Measurements from ENCODE around the gene CNTNAP5.

The CNTNAP5 gene

GRCh38 chr2:124035001-124035400, 9.9 kb downstream of the CNTNAP5 start:
- ChIA-PET CTCF (no interaction called here), POLR2A (no interaction called here)
- no peak for DNase-seq (ENCODE audit: extremely low spot score)

GRCh38 chr2:124039032-124039431, 13.9 kb downstream of the CNTNAP5 start:
- CTCF ChIA-PET, result no interaction called here
- no peak for DNase-seq (ENCODE audit: extremely low spot score)
- TF ChIP-seq FOXM1 (IDR thresholded peaks at IDR 0.05; ENCODE audit: borderline replicate concordance), result no peak
- no peak for TF ChIP-seq NFRKB (IDR thresholded peaks at IDR 0.05)
- TF ChIP-seq LEF1 (IDR thresholded peaks at IDR 0.05; ENCODE audit: borderline replicate concordance), result no peak
- TF ChIP-seq ELF4 (IDR thresholded peaks at IDR 0.05), result no peak
- no peak for TF ChIP-seq CTBP1 (IDR thresholded peaks at IDR 0.05; ENCODE audit: borderline replicate concordance)
- TF ChIP-seq ARNT (IDR thresholded peaks at IDR 0.05), result no peak
- TF ChIP-seq FOXK2 (IDR thresholded peaks at IDR 0.05), result no peak
- TF ChIP-seq BHLHE40 (IDR thresholded peaks at IDR 0.05; ENCODE audit: borderline replicate concordance), result no peak
- no peak for TF ChIP-seq L3MBTL2 (conservative IDR thresholded peaks at IDR 0.05)
- no peak for TF ChIP-seq HDGF (IDR thresholded peaks at IDR 0.05; ENCODE audit: borderline replicate concordance)
- TF ChIP-seq ZNF384 (IDR thresholded peaks at IDR 0.05), result no peak
- no peak for TF ChIP-seq TARDBP (IDR thresholded peaks at IDR 0.05)
- TF ChIP-seq SUZ12 (IDR thresholded peaks at IDR 0.05), result no peak
- TF ChIP-seq PKNOX1 (IDR thresholded peaks at IDR 0.05), result no peak
- no peak for TF ChIP-seq FOXA1 (IDR thresholded peaks at IDR 0.05)
- TF ChIP-seq SP1 (IDR thresholded peaks at IDR 0.05), result no peak
- POLR2A ChIA-PET, result no interaction called here

More at GRCh38 chr2:124035001-124035400, 9.9 kb downstream of the CNTNAP5 start:
- no peak for TF ChIP-seq FOXM1 (IDR thresholded peaks at IDR 0.05; ENCODE audit: borderline replicate concordance)

- DNase-seq (ENCODE audit: extremely low spot score), result no peak
- TF ChIP-seq FOXK2 (IDR thresholded peaks at IDR 0.05) (no peak), FOXA1 (IDR thresholded peaks at IDR 0.05) (no peak), CTBP1 (IDR thresholded peaks at IDR 0.05; ENCODE audit: borderline replicate concordance) (no peak), PKNOX1 (IDR thresholded peaks at IDR 0.05) (no peak), TARDBP (IDR thresholded peaks at IDR 0.05) (no peak), ELF4 (IDR thresholded peaks at IDR 0.05) (no peak), LEF1 (IDR thresholded peaks at IDR 0.05; ENCODE audit: borderline replicate concordance) (no peak), ZNF384 (IDR thresholded peaks at IDR 0.05) (no peak), ARNT (IDR thresholded peaks at IDR 0.05) (no peak), HDGF (IDR thresholded peaks at IDR 0.05; ENCODE audit: borderline replicate concordance) (no peak), FOXM1 (IDR thresholded peaks at IDR 0.05; ENCODE audit: borderline replicate concordance) (no peak), NFRKB (IDR thresholded peaks at IDR 0.05) (no peak), SUZ12 (IDR thresholded peaks at IDR 0.05) (no peak), SP1 (IDR thresholded peaks at IDR 0.05) (no peak)
- CTCF ChIA-PET, result no interaction called here
- POLR2A ChIA-PET, result no interaction called here
Observed at GRCh38 chr2:124039762-124040291, 14.7 kb downstream of the CNTNAP5 start.

- CTCF ChIA-PET, result no interaction called here
- no peak for DNase-seq (ENCODE audit: extremely low spot score)
- POLR2A ChIA-PET, result no interaction called here
- no peak for TF ChIP-seq FOXA1 (IDR thresholded peaks at IDR 0.05)
- TF ChIP-seq FOXK2 (IDR thresholded peaks at IDR 0.05), result no peak
- TF ChIP-seq HDGF (IDR thresholded peaks at IDR 0.05; ENCODE audit: borderline replicate concordance), result no peak
Observed at GRCh38 chr2:124045894-124046293, 20.8 kb downstream of the CNTNAP5 start.

- no peak for DNase-seq (ENCODE audit: extremely low spot score)
- CTCF ChIA-PET, result no interaction called here
- TF ChIP-seq L3MBTL2 (conservative IDR thresholded peaks at IDR 0.05) (no peak), FOXM1 (IDR thresholded peaks at IDR 0.05; ENCODE audit: borderline replicate concordance) (no peak), TARDBP (IDR thresholded peaks at IDR 0.05) (no peak), FOXK2 (IDR thresholded peaks at IDR 0.05) (no peak), PKNOX1 (IDR thresholded peaks at IDR 0.05) (no peak), NFRKB (IDR thresholded peaks at IDR 0.05) (no peak)
- POLR2A ChIA-PET, result no interaction called here
Observed at GRCh38 chr2:124046332-124046731, 21.2 kb downstream of the CNTNAP5 start.

- POLR2A ChIA-PET, result no interaction called here
- no peak for DNase-seq (ENCODE audit: extremely low spot score)
- TF ChIP-seq SUZ12 (IDR thresholded peaks at IDR 0.05), result no peak
- TF ChIP-seq FOXK2 (IDR thresholded peaks at IDR 0.05), result no peak
- no peak for TF ChIP-seq ZNF384 (IDR thresholded peaks at IDR 0.05)
- TF ChIP-seq HDGF (IDR thresholded peaks at IDR 0.05; ENCODE audit: borderline replicate concordance), result no peak
- no peak for TF ChIP-seq L3MBTL2 (conservative IDR thresholded peaks at IDR 0.05)
- CTCF ChIA-PET, result no interaction called here
Observed at GRCh38 chr2:124048102-124048501, 23.0 kb downstream of the CNTNAP5 start.

GRCh38 chr2:124048664-124049063, 23.6 kb downstream of the CNTNAP5 start:
- TF ChIP-seq PKNOX1 (IDR thresholded peaks at IDR 0.05) (no peak), ZNF384 (IDR thresholded peaks at IDR 0.05) (no peak), LEF1 (IDR thresholded peaks at IDR 0.05; ENCODE audit: borderline replicate concordance) (no peak), CTBP1 (IDR thresholded peaks at IDR 0.05; ENCODE audit: borderline replicate concordance) (no peak), SP1 (IDR thresholded peaks at IDR 0.05) (no peak), HDGF (IDR thresholded peaks at IDR 0.05; ENCODE audit: borderline replicate concordance) (no peak), FOXA1 (IDR thresholded peaks at IDR 0.05) (no peak), FOXK2 (IDR thresholded peaks at IDR 0.05) (no peak), SUZ12 (IDR thresholded peaks at IDR 0.05) (no peak), NFRKB (IDR thresholded peaks at IDR 0.05) (no peak), ARNT (IDR thresholded peaks at IDR 0.05) (no peak), L3MBTL2 (conservative IDR thresholded peaks at IDR 0.05) (no peak), BHLHE40 (IDR thresholded peaks at IDR 0.05; ENCODE audit: borderline replicate concordance) (no peak), FOXM1 (IDR thresholded peaks at IDR 0.05; ENCODE audit: borderline replicate concordance) (no peak), TARDBP (IDR thresholded peaks at IDR 0.05) (no peak), ELF4 (IDR thresholded peaks at IDR 0.05) (no peak)
- POLR2A ChIA-PET, result no interaction called here

More at GRCh38 chr2:124048664-124049063, 23.6 kb downstream of the CNTNAP5 start:
- DNase-seq (ENCODE audit: extremely low spot score), result no peak
- CTCF ChIA-PET, result no interaction called here

All from HEK293T (cell line).